Stimulated activated CD8-positive, alpha-beta memory T cell treated with anti-CD3 and anti-CD28 coated beads, Interleukin-4, amount 100 ng/mL, for 24 hours (primary cell): ENCODE data around the gene CCDC68.

Experiments used
- DNase-seq: peaks from one replicate; pipeline ENCODE4 v3.0.0-alpha.2; 2020; ENCODE audit warnings: low read depth

Gene CCDC68

GRCh38 chr18:54961016-54961423, 1.8 kb upstream of the CCDC68 start:
- DNase-seq = no peak

DNA sequence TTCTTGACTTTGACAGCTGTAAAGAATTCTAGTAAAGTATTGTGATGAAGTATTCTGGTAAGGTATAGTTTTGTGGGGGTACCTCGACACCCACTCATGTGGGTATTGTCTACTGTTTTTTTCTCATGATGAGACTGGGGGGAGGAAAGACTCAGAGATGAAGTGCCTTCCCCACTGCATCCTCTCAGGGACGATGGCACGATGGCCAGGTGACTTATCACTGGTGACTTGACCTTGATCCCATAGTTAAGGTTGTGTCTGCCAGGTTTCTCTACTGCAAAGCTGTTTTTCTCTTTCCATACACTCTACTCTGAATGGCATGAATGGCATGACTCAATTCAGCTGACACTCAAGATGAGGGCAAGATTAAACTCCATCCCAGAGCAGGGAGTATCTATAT, 936 bp upstream of the CCDC68 start:
- no peak for DNase-seq

DNA sequence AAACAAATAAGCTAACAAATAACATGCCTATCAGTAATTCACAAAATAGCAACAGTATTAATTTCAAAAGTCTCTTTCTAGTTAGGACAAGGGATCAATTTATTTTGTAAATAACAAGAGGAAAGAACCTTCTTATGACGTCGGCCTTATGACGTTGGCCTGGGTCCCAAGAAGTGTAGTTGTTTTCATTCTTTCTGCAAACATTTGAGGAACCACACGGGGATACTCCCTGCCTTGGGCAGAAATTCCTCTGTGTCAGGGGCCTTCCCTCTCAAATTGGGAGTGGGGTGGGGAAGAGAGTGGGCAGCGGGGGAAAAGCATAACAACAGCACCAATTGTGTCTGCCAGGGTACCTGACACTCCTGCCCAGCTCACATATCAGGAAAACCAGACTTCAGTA, 1.3 kb downstream of the CCDC68 start:
- DNase-seq = no peak

- DNase-seq = no peak
Observed at GRCh38 chr18:54957296-54957832, 1.9 kb downstream of the CCDC68 start.

DNA sequence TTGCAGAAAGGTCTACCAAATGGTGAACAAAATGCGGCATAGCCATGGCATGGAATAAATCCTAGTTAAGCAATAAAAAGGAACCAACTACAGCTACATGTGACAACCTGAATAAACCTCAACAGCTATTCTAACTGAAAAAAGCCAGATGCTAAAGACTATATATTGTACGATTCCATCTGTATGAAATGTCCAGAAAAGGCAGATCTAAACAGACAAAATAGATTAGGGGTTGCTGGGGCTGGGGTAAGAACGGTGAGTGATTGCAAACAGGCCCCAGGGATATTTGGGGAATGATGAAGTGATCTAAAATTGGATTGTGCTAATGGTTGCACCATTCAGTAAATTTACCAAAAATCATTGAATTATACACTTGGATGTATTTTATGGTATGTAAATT, 2.8 kb downstream of the CCDC68 start:
- DNase-seq = no peak

DNA sequence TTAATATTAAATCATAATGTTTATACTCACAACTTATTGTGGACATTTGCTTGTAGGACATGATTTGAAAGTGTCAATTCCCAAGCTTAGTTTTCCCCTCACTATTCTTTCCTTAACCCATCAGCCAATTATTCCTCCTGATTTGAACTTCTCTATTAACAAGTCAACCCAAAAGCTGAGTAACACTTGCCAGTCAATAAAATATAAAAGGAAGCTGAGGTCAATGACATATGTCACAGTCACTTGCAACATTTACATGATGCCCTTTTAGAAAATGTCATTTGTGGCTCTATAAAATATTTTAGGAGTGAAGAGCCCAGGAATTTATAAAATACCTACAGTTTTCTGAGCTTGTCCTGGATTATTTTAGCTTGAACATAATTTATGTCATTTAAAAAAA, 7.2 kb downstream of the CCDC68 start:
- no peak for DNase-seq

GRCh38 chr18:54950221-54950620, 9.0 kb downstream of the CCDC68 start:
- no peak for DNase-seq

DNA sequence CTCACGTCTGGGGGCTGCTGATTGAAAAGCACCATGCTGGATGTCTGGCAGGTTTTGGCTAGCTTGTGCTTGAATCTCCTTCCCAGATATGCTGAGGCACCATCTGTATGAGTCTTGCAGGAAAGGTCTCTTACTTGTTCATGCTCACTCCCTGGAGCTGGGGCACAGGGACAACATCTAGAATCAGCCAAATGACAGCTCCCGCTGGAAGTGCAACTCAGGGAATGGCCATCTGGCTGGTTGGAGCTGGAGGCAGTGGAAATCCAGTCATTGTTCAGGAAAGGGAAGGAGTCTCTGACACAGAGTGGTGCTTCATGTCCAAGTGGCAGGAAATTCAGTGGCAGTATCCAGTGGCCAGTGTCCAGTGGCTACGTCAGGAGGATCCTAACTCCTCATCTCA, 9.7 kb downstream of the CCDC68 start:
- DNase-seq = no peak

DNA sequence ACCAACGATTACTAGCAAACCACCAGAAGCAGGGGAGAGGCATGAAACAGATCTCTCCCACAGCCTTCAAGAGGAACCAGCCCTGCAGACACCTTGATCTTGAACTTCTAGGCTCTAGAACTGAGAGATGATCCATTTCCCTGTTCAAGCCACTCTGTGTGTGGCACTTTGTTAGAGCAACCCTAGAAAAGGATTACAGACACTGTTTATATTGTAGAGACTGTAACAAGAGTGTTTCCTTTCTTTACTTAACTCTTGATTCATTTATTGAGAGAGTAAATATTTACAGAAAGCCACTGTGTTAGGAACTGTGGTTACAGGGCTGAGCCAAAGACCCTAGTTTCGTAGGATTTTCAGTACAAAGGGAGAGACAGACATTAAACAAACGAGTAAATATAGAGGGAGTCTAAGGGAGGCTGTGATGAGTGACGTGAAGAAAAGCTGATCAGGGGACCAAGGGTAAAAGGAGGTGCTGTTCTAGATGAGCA, 10.9 kb downstream of the CCDC68 start:
- no peak for DNase-seq

- no peak for DNase-seq
Observed at GRCh38 chr18:54947091-54947490, 12.2 kb downstream of the CCDC68 start.

DNA sequence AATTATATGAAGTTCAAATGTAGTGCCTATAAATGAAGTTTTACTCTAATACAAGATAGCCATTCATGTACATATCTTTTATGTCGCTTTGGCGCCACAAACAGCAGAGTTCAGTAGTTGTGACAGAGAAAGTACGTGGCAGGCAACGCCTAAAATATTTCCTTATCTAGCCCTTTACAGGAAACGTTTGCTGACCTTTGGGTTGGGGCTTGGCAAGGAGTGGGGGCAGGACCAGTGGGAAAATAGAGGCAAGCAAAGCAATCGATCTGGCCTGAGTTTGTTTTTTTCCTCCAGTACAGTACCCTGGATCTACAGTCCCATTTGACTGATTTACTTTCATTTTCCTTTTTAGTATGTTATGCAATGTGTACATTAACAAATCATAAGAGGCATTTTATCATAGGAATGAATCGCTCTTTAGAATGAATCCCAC, 13.1 kb downstream of the CCDC68 start:
- no peak for DNase-seq

DNA sequence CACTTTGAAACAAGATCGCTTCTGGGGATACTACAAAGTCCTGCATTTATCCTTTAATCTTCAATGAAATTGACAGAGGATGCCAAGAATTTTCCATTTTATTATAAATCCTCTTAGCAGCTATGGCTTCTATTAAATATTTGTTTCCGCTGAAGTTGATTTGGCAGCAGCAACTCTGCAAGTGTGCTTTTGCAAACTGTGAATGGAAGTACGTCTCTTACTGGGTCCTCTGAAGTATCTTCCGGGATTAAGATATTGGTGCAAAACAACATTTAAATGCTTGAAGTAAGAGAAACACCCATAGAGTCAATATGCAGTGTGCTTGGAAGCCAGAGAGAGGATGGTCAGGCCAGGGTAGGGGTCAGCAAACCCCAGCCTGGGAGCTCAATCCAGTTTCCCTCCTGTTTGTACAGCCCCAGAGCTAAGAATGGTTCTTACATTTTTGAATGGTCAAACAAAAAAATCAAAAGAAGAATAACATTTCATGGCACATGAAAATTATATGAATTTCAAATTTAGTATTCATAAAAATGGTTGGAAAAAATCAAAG, 13.6 kb downstream of the CCDC68 start:
- DNase-seq = no peak

DNA sequence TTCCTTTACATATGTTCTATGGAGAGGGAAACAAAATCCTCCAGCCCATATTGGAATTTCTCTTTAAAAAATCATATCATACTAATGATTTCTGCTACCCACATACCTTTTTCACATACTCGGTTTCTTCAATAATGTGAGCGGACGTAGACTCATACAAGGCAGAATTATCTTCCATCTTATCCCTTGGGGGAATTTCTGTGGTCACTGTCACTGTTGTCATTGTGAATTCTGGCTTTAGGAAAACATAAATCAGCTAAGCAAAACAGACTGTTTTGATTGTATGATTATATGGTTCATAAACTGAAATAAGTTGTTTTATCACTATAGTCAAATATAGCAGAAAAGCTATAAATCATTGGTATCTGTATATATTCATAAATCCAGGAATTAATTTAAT, 16.7 kb downstream of the CCDC68 start:
- no peak for DNase-seq

DNA sequence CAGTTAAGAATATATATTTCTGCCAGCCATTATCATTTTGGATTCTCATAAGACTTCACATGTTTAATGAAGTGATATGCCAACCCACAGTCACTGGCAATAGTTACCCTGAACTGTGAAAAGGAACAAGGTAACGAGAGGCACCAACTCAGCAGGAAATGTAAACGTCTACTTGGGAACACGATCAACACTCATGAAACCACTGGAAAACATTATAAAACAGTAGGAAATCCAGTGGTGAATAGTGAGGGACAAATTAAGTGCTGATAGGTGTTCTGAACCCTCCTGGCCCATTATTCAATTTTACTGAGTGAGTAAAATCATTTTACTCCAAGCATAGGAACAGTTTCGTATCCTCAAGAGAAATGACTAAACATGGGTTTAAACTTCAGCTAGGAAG, 17.1 kb downstream of the CCDC68 start:
- DNase-seq = no peak

DNA sequence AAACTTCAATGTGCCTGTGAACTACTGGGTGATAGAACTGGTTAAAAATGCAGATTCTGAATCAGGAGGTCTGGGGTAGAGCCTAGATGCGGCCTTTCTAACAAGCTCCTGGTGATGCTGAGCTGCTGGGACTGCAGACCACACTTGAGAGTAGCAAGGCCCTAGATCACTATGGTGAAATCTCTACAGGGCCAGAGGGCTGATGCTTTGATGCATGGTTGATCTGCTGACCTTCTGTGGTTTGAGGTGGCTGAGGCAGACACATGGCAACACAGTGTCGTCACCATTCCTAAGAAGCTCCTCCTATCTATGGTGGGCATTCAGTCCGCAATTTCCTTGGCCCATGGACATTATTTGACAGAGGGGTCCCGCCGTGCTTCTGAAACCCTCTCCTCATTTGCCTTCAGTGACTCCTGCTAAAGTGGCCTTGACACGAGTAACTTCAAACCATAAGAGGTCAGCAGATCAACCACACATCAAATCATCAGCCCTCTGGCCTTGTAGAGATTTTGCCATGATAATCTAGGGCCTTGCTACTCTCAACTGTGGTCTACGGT, 19.8 kb downstream of the CCDC68 start:
- DNase-seq = no peak

DNA sequence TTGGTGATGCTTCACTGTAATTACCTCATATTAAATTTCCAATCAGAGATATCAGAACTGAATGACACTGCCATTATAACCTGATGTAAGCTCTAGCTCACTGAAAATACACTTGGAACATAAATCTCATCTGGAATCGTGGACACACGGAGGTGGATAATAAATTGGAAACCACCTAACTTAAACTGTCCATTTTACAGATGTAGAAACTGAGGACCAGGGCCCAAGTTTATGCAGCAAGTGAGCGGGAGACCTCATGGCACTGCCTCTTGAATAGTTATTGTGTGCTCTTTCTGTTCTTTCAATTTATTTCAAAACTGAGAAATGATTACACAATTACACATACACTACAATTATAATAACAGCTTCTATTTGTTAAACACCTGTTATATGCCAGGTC, 20.8 kb downstream of the CCDC68 start:
- no peak for DNase-seq

GRCh38 chr18:54932472-54932871, 26.8 kb downstream of the CCDC68 start:
- no peak for DNase-seq

- no peak for DNase-seq
Observed at GRCh38 chr18:54931152-54931551, 28.1 kb downstream of the CCDC68 start.

DNA sequence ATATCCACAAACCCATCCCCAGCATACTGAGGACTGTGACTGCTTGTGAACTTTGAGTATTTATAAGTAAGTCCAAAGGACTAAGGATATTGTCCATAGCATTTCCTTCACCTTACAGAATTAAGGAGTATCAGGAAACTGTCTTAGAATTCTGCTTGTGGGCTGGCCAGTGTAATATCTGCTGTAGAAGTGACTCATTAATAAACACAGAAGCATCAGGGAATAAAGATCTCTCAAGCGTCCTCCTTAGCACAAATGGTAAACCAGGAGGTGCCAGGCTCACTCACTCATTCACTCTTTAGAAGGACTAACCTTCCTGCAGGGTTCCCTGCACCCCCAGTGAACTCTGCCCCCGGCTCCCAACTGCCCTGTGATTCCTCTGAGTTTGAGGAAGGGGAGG, 31.0 kb downstream of the CCDC68 start:
- no peak for DNase-seq

DNA sequence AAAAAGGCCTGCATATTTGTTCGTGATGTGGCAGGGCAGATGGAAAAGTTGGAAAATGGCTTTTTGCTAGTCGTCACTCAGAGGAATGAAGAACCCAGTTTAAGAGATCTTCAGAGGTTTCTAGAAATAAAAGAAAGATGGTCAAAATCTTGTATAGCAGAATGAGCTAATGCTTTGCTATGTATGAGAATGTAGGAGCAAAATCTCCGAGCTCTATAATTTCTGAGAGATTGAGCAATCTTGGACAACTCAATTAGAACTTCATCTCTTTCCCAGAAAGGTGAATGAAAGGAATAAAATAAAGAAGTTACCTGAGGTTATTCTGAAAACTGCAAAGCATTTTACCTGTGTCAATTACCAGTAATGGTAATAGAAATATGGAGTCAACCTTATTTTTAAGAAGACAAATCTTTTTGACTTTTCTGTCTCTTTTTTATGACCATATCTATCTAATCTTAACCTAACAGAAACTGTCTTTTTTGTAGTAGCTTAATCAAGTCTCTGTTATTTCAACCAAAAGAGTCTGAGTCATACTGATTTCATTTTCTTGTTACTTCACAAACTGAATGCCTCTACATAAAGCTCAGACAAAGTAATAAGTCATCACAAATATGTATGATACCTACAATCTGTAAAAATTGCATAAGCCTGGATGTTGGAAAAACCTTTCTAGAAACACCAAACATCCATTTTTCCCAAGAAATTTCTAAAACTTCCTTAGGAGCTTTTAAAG, 32.5 kb downstream of the CCDC68 start:
- DNase-seq = no peak

- no peak for DNase-seq
Observed at GRCh38 chr18:54924948-54925347, 34.3 kb downstream of the CCDC68 start.

DNA sequence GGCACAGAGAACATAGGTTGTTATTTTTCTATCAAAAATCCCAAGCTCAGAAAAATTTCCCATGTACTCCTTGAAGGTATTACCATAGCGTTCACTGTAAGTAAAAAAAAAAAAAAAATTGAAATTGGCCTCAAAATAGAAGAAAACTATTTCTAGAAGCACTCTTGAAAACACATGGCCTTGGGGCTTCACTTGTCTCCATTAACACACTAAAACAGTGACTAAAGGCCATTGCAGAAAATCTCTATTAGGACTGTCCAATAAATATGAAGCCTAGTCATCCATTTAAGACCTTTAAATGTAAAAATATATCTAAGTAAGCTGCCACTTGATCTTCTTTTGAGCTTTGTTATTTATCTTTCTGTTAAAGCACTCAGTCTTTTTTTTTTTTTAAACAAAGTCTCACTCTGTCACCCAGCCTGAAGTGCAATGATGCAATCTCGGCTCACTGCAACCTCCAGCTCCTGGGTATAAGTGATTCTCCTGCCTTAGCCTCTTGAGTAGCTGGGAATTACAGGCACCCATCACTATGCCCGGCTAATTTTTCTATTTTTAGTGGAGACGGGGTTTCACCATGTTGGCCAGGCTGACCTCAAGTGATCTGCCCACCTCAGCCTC, 35.8 kb downstream of the CCDC68 start:
- no peak for DNase-seq

DNA sequence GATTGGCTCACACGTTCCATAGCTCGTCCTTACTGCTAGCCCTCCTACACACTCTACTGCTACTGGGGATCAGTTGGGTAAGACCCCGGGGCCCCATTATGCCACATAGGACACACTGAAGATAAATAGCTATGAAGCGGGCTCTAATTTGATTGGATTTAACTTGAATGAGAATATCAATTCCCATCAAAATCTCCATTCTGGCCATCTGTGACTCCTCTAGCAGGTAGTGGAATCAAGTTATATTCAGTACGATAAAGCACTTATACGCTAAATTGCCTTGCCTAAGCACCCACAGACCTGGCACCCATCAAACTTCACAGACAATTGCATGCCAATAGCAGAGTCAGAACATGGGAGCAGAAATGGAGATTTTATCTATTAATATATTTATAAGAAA, 39.8 kb downstream of the CCDC68 start:
- no peak for DNase-seq
